Umbilical cord (tissue), 2 donors: ENCODE results near the gene MPG. TPM values are rescaled to one million over a fixed set of nuclear protein-coding genes. Genes with fewer than 3 reads are reported as not detected.
"Not testable (repeated sequence)": the region's sequence is repeated elsewhere in the genome, so short reads cannot be mapped to it uniquely, and the experiment has no call there.

Source experiments
- DNase-seq: peaks from one replicate; pipeline ENCODE4 v3.0.0-alpha.2; 2015; ENCODE audit warnings: low spot score
- total RNA-seq: library from RNA; depleted of rRNA; stranded (reverse); fragments of >200 nt; gene quantifications from one replicate; pipeline ENCODE4 v1.2.3, GENCODE V29; 2014; ENCODE audit warnings: low replicate concordance; ENCODE audit not compliant: insufficient read depth

Gene MPG
- 93.4 TPM for total RNA-seq

- DNase-seq = peak; percentile 91
Observed at GRCh38 chr16:77807-78443, at the start of gene MPG. TSS of gene MPG (plus strand) at chr16:78225. CDS start at chr16:78310, 85 bp downstream.

- DNase-seq = not testable (repeated sequence)
Observed at GRCh38 chr16:30627-31026, 47.4 kb upstream of the MPG start.

GRCh38 chr16:33154-33876 is 44.7 kb upstream of the MPG start:
- not testable (repeated sequence) for DNase-seq

- DNase-seq = no peak
Observed at GRCh38 chr16:33877-34647, 44.0 kb upstream of the MPG start.

- no peak for DNase-seq
Observed at GRCh38 chr16:34648-34987, 43.4 kb upstream of the MPG start.

GRCh38 chr16:35011-35677 is 42.9 kb upstream of the MPG start:
- peak; percentile 42 for DNase-seq

- DNase-seq = no peak
Observed at GRCh38 chr16:35678-36305, 42.2 kb upstream of the MPG start.

GRCh38 chr16:36336-36984 is 41.6 kb upstream of the MPG start:
- no peak for DNase-seq

GRCh38 chr16:37511-37910 is 40.5 kb upstream of the MPG start:
- no peak for DNase-seq

GRCh38 chr16:38206-38605 is 39.8 kb upstream of the MPG start:
- DNase-seq = not testable (repeated sequence)

- no peak for DNase-seq
Observed at GRCh38 chr16:38941-39892, 38.8 kb upstream of the MPG start.

GRCh38 chr16:41439-42068 is 36.5 kb upstream of the MPG start:
- DNase-seq = no peak

- no peak for DNase-seq
Observed at GRCh38 chr16:42069-42457, 36.0 kb upstream of the MPG start.

- DNase-seq = no peak
Observed at GRCh38 chr16:42691-43090, 35.3 kb upstream of the MPG start.

GRCh38 chr16:43294-43693 is 34.7 kb upstream of the MPG start:
- no peak for DNase-seq

- no peak for DNase-seq
Observed at GRCh38 chr16:44655-45054, 33.4 kb upstream of the MPG start.

GRCh38 chr16:45454-45853 is 32.6 kb upstream of the MPG start:
- DNase-seq = no peak

- not testable (repeated sequence) for DNase-seq
Observed at GRCh38 chr16:46510-46909, 31.5 kb upstream of the MPG start.

GRCh38 chr16:47234-47633 is 30.8 kb upstream of the MPG start:
- DNase-seq = no peak
